WTC11 (cell line): ENCODE measurements around the gene AKAP10. TPM values are rescaled to one million over a fixed set of nuclear protein-coding genes. Genes with fewer than 3 reads are reported as not detected.

Experiments used
- AFF4 ChIP-seq: sonication (generic); formaldehyde crosslinking; IDR thresholded peaks from 2 replicates; pipeline ENCODE4 v1.8.1; 2023; ENCODE audit warnings: mild to moderate bottlenecking, missing genetic modification reagents, borderline replicate concordance
- AR ChIP-seq: fragments of 250-450 bp; sonication (Bioruptor Pico); IDR thresholded peaks from 2 replicates; pipeline ENCODE4 v1.9.0; 2021; ENCODE audit warnings: mild to moderate bottlenecking
- ATF1 ChIP-seq: sonication (generic); formaldehyde crosslinking; IDR thresholded peaks from 2 replicates; pipeline ENCODE4 v1.8.1; 2023; ENCODE audit warnings: mild to moderate bottlenecking, moderate library complexity, missing genetic modification reagents
- CBFB ChIP-seq: sonication (generic); formaldehyde crosslinking; IDR thresholded peaks from 2 replicates; pipeline ENCODE4 v1.8.1; 2022; ENCODE audit warnings: mild to moderate bottlenecking, low read depth, missing genetic modification reagents
- CTCF ChIP-seq: fragments of 200-600 bp; IDR thresholded peaks from 2 replicates; pipeline ENCODE4 v1.8.0; 2022; ENCODE audit warnings: antibody characterized with exemption
- E2F4 ChIP-seq: sonication (generic); formaldehyde crosslinking; IDR thresholded peaks from 2 replicates; pipeline ENCODE4 v1.8.1; 2022; ENCODE audit warnings: low read depth, mild to moderate bottlenecking, moderate library complexity, missing genetic modification reagents, borderline replicate concordance
- ETV6 ChIP-seq: sonication (generic); formaldehyde crosslinking; IDR thresholded peaks from 2 replicates; pipeline ENCODE4 v1.8.1; 2022; ENCODE audit warnings: mild to moderate bottlenecking, missing genetic modification reagents
- GABPB1 ChIP-seq: sonication (generic); formaldehyde crosslinking; IDR thresholded peaks from 2 replicates; pipeline ENCODE4 v1.8.1; 2023; ENCODE audit warnings: mild to moderate bottlenecking, missing genetic modification reagents
- GTF2I ChIP-seq: fragments of 250-450 bp; sonication (Bioruptor Pico); conservative IDR thresholded peaks from 2 replicates; pipeline ENCODE4 v1.4.0; 2021; ENCODE audit warnings: mild to moderate bottlenecking
- IRF2 ChIP-seq: sonication (generic); formaldehyde crosslinking; IDR thresholded peaks from 2 replicates; pipeline ENCODE4 v1.8.0; 2022; ENCODE audit warnings: low read depth, missing genetic modification reagents, borderline replicate concordance
- MXD4 ChIP-seq: fragments of 250-450 bp; sonication (Bioruptor Pico); IDR thresholded peaks from 2 replicates; pipeline ENCODE4 v1.8.0; 2021; ENCODE audit warnings: mild to moderate bottlenecking, moderate library complexity, borderline replicate concordance
- RORB ChIP-seq: fragments of 250-450 bp; sonication (Bioruptor Pico); IDR thresholded peaks from 2 replicates; pipeline ENCODE4 v1.9.0; 2021; ENCODE audit warnings: mild to moderate bottlenecking
- SMAD3 ChIP-seq: sonication (generic); formaldehyde crosslinking; IDR thresholded peaks from 2 replicates; pipeline ENCODE4 v1.8.0; 2022; ENCODE audit warnings: missing genetic modification reagents, mild to moderate bottlenecking, borderline replicate concordance
- TP53 ChIP-seq: sonication (generic); formaldehyde crosslinking; IDR thresholded peaks from 2 replicates; pipeline ENCODE4 v1.8.1; 2023; ENCODE audit warnings: mild to moderate bottlenecking, missing genetic modification reagents
- USF1 ChIP-seq: sonication (generic); formaldehyde crosslinking; IDR thresholded peaks from 2 replicates; pipeline ENCODE4 v1.8.0; 2022; ENCODE audit warnings: mild to moderate bottlenecking, missing genetic modification reagents
- ZNF263 ChIP-seq: sonication (generic); formaldehyde crosslinking; IDR thresholded peaks from 2 replicates; pipeline ENCODE4 v1.8.1; 2022; ENCODE audit warnings: low read depth, mild to moderate bottlenecking, moderate library complexity, missing genetic modification reagents
- ZNF281 ChIP-seq: sonication (generic); formaldehyde crosslinking; IDR thresholded peaks from 2 replicates; pipeline ENCODE4 v1.8.0; 2023; ENCODE audit warnings: mild to moderate bottlenecking, missing genetic modification reagents
- ZNF532 ChIP-seq: fragments of 250-450 bp; sonication (Bioruptor Pico); IDR thresholded peaks from 2 replicates; pipeline ENCODE4 v1.9.0; 2021; ENCODE audit warnings: mild to moderate bottlenecking, borderline replicate concordance
- total RNA-seq: library from RNA; stranded (reverse); gene quantifications from 3 replicates; pipeline ENCODE4 v1.2.3, GENCODE V29; 2021

AKAP10 gene
- total RNA-seq, 1 experiment from 2014 or later = 29.9 TPM

- TF ChIP-seq ETV6 (CRISPR knock-in tag) = no peak
- no peak for TF ChIP-seq ZNF281 (CRISPR knock-in tag)
- no peak for TF ChIP-seq CBFB (CRISPR knock-in tag)
- peak; percentile 99 for TF ChIP-seq GABPB1 (CRISPR knock-in tag)
- TF ChIP-seq TP53 = no peak
- no peak for TF ChIP-seq USF1 (CRISPR knock-in tag)
- TF ChIP-seq E2F4 (CRISPR knock-in tag) = no peak
- TF ChIP-seq CTCF = peak; percentile 72
- no peak for TF ChIP-seq ZNF263 (CRISPR knock-in tag)
- no peak for TF ChIP-seq ATF1 (CRISPR knock-in tag)
- no peak for TF ChIP-seq GTF2I (CRISPR knock-in tag)
- TF ChIP-seq MXD4 (CRISPR knock-in tag) = no peak
- TF ChIP-seq RORB = no peak
- no peak for TF ChIP-seq IRF2 (CRISPR knock-in tag)
- no peak for TF ChIP-seq SMAD3 (CRISPR knock-in tag)
- no peak for TF ChIP-seq ZNF532 (CRISPR knock-in tag)
- TF ChIP-seq AR (CRISPR knock-in tag) = peak; percentile 59; the same call in 1 of the 2 replicates
- TF ChIP-seq AFF4 (CRISPR knock-in tag) = no peak
These were observed 15.4 kb upstream of the AKAP10 start (continued) for GRCh38 chr17:19992803-19993713.
